ENCODE measurements around the gene OR6Q1.
"Not testable (repeated sequence)": the region's sequence is repeated elsewhere in the genome, so short reads cannot be mapped to it uniquely, and the experiment has no call there.

Gene OR6Q1

GRCh38 chr11:58030653-58031052 is at the start of gene OR6Q1:
Gene OR6Q1, plus strand, starts transcription at chr11:58030953. Its CDS starts 0 bp downstream, at chr11:58030953.
- no peak for DNase-seq (ENCODE audit: low spot score)

- DNase-seq (ENCODE audit: low spot score): no peak
These were observed 49.2 kb upstream of the OR6Q1 start for GRCh38 chr11:57981536-57981935.

- no peak for DNase-seq (ENCODE audit: low spot score)
These were observed 48.0 kb upstream of the OR6Q1 start for GRCh38 chr11:57982776-57983175.

GRCh38 chr11:57983191-57983590 is 47.6 kb upstream of the OR6Q1 start:
- DNase-seq (ENCODE audit: low spot score): no peak

- DNase-seq (ENCODE audit: low spot score): not testable (repeated sequence)
These were observed 31.2 kb upstream of the OR6Q1 start for GRCh38 chr11:57999523-57999922.

- DNase-seq (ENCODE audit: low spot score): not testable (repeated sequence)
These were observed 30.7 kb upstream of the OR6Q1 start for GRCh38 chr11:58000021-58000420.

GRCh38 chr11:58000699-58001098 is 30.1 kb upstream of the OR6Q1 start:
- no peak for DNase-seq (ENCODE audit: low spot score)

GRCh38 chr11:58003036-58003435 is 27.7 kb upstream of the OR6Q1 start:
- DNase-seq (ENCODE audit: low spot score): no peak

GRCh38 chr11:58003591-58003990 is 27.2 kb upstream of the OR6Q1 start:
- DNase-seq (ENCODE audit: low spot score): no peak

- no peak for DNase-seq (ENCODE audit: low spot score)
These were observed 26.1 kb upstream of the OR6Q1 start for GRCh38 chr11:58004664-58005063.

GRCh38 chr11:58006940-58007339 is 23.8 kb upstream of the OR6Q1 start:
- no peak for DNase-seq (ENCODE audit: low spot score)

- no peak for DNase-seq (ENCODE audit: low spot score)
These were observed 19.0 kb upstream of the OR6Q1 start for GRCh38 chr11:58011771-58012170.

- DNase-seq (ENCODE audit: low spot score): no peak
These were observed 7.3 kb upstream of the OR6Q1 start, which contains the start of gene OR9Q1 for GRCh38 chr11:58023435-58023931. Gene OR9Q1, plus strand, starts transcription at chr11:58023881. Its CDS starts 155,564 bp downstream, at chr11:58179445.

- DNase-seq (ENCODE audit: low spot score): no peak
These were observed 6.1 kb upstream of the OR6Q1 start for GRCh38 chr11:58024601-58025091.

GRCh38 chr11:58027341-58027740 is 3.4 kb upstream of the OR6Q1 start:
- DNase-seq (ENCODE audit: low spot score): no peak

GRCh38 chr11:58028687-58029411 is 1.9 kb upstream of the OR6Q1 start:
- no peak for DNase-seq (ENCODE audit: low spot score)

- DNase-seq (ENCODE audit: low spot score): no peak
These were observed 3.7 kb downstream of the OR6Q1 start for GRCh38 chr11:58034471-58034870.

- no peak for DNase-seq (ENCODE audit: low spot score)
These were observed 8.8 kb downstream of the OR6Q1 start for GRCh38 chr11:58039589-58039988.

- no peak for DNase-seq (ENCODE audit: low spot score)
These were observed 12.6 kb downstream of the OR6Q1 start for GRCh38 chr11:58043379-58043778.

GRCh38 chr11:58046231-58046630 is 15.5 kb downstream of the OR6Q1 start:
- no peak for DNase-seq (ENCODE audit: low spot score)

- DNase-seq (ENCODE audit: low spot score): no peak
These were observed 17.1 kb downstream of the OR6Q1 start for GRCh38 chr11:58047818-58048217.

GRCh38 chr11:58055806-58056401 is 25.2 kb downstream of the OR6Q1 start:
- DNase-seq (ENCODE audit: low spot score): no peak

- DNase-seq (ENCODE audit: low spot score): no peak
These were observed 26.7 kb downstream of the OR6Q1 start for GRCh38 chr11:58057481-58057880.

Data from hematopoietic multipotent progenitor cell treated with erythropoietin and hydrocortisone succinate and interleukin-3 and kit ligand, for 15 days (in vitro differentiated cells).